ENCODE measurements around the gene TLR3. TPM values are rescaled to one million over a fixed set of nuclear protein-coding genes. Genes with fewer than 3 reads are reported as not detected.

Gene TLR3
- total and polyA plus RNA-seq, 2 donors (not counting 3 experiments of a cell fraction or from before 2014, with no cell fraction given) = 1.6 to 5.2 TPM

DNA sequence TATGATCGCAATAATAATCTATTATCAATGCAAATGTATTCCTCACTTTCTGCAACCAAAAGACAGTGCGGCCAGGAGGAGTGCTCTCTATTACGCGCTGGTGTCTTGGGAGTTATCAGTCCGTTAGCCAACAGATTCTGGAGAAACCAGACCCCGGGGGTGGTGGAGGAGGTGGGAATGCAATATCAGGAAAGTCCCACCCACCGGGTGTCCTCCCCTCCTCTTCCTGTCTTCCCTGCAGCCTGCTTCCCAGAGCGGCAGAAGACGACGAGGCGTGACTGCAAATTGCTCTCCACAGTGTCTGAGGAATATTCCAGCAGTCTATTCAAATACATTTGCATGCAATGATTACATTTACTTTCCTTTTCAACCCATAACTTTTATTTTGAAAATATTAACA lies 17.9 kb upstream of the TLR3 start:
- no TSS peak for BruUV-seq (replicated peaks)
- no peaks in the 10 kb centered on the region for H3K27me3 ChIP-seq (ENCODE audit: control insufficient read depth in 2 of 2, insufficient read depth in 2 of 2, low read length in 2 of 2)
- no peak overlapping the region for H3K9ac ChIP-seq (replicated peaks; ENCODE audit: extremely low read depth, insufficient read depth, low read length)
- H3K9me1 ChIP-seq (replicated peaks; ENCODE audit: control insufficient read depth, extremely low read depth, insufficient read depth, low read length) = no peaks in the 10 kb centered on the region
- no peak overlapping the region for H3K4me3 ChIP-seq (replicated peaks in 1 of 3; ENCODE audit: insufficient read depth in 1 of 3, low read depth in 1 of 3, low read length in 3 of 3)
- TF ChIP-seq, protein P1, sequence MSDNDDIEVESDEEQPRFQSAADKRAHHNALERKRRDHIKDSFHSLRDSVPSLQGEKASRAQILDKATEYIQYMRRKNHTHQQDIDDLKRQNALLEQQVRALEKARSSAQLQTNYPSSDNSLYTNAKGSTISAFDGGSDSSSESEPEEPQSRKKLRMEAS (IDR thresholded peaks at IDR 0.05; ENCODE audit: insufficient read depth, insufficient read length) = no peak
- TF ChIP-seq POLR2AphosphoS5 (IDR thresholded peaks at IDR 0.05; ENCODE audit: insufficient read depth, low read depth, low read length) (no peak), MYC (IDR thresholded peaks at IDR 0.05; ENCODE audit: low read depth, low read length) (no peak), EZH2 (IDR thresholded peaks at IDR 0.05; ENCODE audit: borderline replicate concordance, low read depth, low read length, severe bottlenecking) (no peak), POLR2A (IDR thresholded peaks at IDR 0.05; ENCODE audit: low read depth, low read length) (no peak), JUN (IDR thresholded peaks at IDR 0.05; ENCODE audit: borderline replicate concordance, insufficient read depth, insufficient read length, low read depth) (no peak), GATA2 (IDR thresholded peaks at IDR 0.05; ENCODE audit: insufficient read depth, insufficient read length, low read depth, low read length) (no peak), FOS (IDR thresholded peaks at IDR 0.05; ENCODE audit: borderline replicate concordance, insufficient read depth, low read length) (no peak)
- TF ChIP-seq, protein P2, sequence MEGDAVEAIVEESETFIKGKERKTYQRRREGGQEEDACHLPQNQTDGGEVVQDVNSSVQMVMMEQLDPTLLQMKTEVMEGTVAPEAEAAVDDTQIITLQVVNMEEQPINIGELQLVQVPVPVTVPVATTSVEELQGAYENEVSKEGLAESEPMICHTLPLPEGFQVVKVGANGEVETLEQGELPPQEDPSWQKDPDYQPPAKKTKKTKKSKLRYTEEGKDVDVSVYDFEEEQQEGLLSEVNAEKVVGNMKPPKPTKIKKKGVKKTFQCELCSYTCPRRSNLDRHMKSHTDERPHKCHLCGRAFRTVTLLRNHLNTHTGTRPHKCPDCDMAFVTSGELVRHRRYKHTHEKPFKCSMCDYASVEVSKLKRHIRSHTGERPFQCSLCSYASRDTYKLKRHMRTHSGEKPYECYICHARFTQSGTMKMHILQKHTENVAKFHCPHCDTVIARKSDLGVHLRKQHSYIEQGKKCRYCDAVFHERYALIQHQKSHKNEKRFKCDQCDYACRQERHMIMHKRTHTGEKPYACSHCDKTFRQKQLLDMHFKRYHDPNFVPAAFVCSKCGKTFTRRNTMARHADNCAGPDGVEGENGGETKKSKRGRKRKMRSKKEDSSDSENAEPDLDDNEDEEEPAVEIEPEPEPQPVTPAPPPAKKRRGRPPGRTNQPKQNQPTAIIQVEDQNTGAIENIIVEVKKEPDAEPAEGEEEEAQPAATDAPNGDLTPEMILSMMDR (IDR thresholded peaks at IDR 0.05; ENCODE audit: extremely low read depth in 1 of 2, insufficient read depth in 1 of 2, low read depth in 1 of 2, low read length in 2 of 2) = no peak
- H3K4me1 ChIP-seq (ENCODE audit: control insufficient read depth, extremely low read depth, insufficient read depth, low read length) = no peaks in the 10 kb centered on the region
- no peak overlapping the region for H3K27ac ChIP-seq (ENCODE audit: insufficient read depth, low read depth, low read length)
- H2AFZ ChIP-seq (ENCODE audit: low read depth, low read length) = no peak overlapping the region
- POLR2A ChIA-PET = no interaction called here
- H3K4me2 ChIP-seq (ENCODE audit: insufficient read depth, low read length) = no peak overlapping the region
- intact Hi-C loops (cut with micrococcal nuclease) = no loop called here
- H3K9me3 ChIP-seq (replicated peaks; ENCODE audit: control insufficient read depth, insufficient read depth, low read length) = no peaks in the 10 kb centered on the region
- dilution Hi-C loops (cut with MboI; ENCODE audit: extremely low pct_ligation_motif_present, low sequenced_read_pairs) = no loop called here
- no peaks in the 10 kb centered on the region for H4K20me1 ChIP-seq (replicated peaks; ENCODE audit: control insufficient read depth, extremely low read depth, insufficient read depth, low read length)
- FAIRE-seq (no peak), DNase-seq (ENCODE audit: low read depth, low spot score) (no peak)
- no peaks in the 10 kb centered on the region for H3K79me2 ChIP-seq (ENCODE audit: control insufficient read depth, insufficient read depth, low read length)
- no peaks in the 10 kb centered on the region for H3K36me3 ChIP-seq (ENCODE audit: control insufficient read depth in 2 of 2, extremely low read depth in 1 of 2, insufficient read depth in 2 of 2, low read length in 2 of 2)
- CTCF ChIA-PET = interaction anchor here (1.5 to 1.7 kb wide), 2 partner anchors 9 to 13 kb away, joined by 3 to 7 read pairs; no protein-coding TSS in a partner anchor
